CD4-positive, alpha-beta T cell treated with Interleukin-6 at 100 ng/mL for 8 hours (primary cell): Measurements from ENCODE around the gene NDUFB2.
"Not testable (repeated sequence)": the region's sequence is repeated elsewhere in the genome, so short reads cannot be mapped to it uniquely, and the experiment has no call there.

ENCODE experiments used
- DNase-seq: peaks from one replicate; pipeline ENCODE4 v3.0.0-alpha.2; 2020; ENCODE audit warnings: mixed read lengths, low spot score

NDUFB2 gene

GRCh38 chr7:140689199-140690152 lies 7.0 kb upstream of the NDUFB2 start:
- DNase-seq = no peak

DNA sequence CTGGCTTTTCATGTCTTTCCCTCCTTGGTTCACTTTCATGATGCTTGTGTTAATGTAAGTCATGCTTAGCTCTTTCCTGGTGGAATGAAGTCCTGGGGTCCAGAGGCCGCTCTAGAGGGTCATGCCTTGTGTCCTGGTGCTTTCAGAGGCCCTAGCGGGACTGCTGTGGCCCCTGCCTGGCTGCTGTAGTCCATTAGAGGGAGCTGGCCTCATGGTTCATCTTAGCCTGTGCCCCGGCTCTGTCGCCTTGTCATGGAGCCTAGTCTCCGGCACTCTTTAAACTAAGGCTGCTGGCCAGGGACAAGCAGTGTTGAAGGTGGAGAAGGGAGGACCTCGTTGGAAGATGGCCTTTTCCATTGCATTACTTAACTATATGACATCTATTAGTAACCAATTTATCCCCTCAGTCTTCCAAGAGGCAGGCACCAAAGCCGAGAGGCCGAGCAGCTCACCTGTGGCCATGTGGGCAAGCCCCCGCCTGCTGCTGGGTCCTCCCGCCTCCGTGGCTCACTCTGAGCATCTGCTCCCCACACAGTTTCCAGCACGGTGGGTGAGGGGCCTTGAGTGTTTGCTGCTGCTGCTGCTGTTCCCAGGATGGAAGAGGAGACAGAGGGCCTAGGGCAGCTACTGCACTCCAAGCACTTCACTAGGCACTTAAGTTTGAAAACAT lies 5.0 kb upstream of the NDUFB2 start:
- no peak for DNase-seq

GRCh38 chr7:140693849-140694248 lies 2.7 kb upstream of the NDUFB2 start:
- not testable (repeated sequence) for DNase-seq

DNA sequence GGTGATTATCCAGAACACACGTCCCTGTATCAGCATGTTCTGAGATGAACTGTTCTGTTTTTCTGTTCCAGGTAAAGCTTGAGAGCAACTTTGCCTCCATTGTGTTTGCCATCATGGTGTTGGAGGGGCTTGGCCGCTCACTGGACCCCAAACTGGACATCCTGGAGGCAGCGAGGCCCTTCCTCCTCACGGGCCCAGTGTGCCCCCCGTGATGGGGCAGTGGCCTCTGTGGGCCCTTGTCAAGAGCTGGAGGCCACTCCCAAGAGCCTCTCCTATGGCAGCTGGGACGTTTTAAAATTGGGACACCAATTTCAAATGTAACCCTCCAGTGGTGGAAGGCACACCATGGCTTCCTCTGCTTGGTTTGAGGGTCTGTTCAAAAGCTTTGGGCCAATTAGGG lies 1.9 kb upstream of the NDUFB2 start:
- DNase-seq = no peak

DNA sequence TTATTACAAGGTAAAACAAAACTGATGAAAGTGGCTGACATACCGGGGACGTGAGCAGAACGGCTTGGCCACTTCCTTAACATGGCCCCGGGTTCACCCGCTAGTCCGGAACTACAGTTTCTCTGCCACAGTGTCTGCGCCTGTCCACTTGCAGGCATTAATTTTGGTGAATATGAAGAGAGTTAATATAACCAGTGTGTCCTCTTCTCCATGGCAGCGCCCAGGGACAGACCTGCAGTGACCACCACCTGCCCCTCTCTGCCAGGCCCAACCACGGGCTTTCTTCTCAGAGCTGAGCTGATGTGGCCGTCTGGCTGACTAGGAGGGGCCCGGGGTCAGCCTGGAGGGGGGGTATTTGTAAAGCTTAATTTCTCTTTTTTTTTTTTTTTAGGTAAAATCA lies 1.1 kb upstream of the NDUFB2 start:
- DNase-seq = no peak

- peak; percentile 91 for DNase-seq
These were observed 356 bp upstream of the NDUFB2 start for GRCh38 chr7:140696024-140696679.

DNA sequence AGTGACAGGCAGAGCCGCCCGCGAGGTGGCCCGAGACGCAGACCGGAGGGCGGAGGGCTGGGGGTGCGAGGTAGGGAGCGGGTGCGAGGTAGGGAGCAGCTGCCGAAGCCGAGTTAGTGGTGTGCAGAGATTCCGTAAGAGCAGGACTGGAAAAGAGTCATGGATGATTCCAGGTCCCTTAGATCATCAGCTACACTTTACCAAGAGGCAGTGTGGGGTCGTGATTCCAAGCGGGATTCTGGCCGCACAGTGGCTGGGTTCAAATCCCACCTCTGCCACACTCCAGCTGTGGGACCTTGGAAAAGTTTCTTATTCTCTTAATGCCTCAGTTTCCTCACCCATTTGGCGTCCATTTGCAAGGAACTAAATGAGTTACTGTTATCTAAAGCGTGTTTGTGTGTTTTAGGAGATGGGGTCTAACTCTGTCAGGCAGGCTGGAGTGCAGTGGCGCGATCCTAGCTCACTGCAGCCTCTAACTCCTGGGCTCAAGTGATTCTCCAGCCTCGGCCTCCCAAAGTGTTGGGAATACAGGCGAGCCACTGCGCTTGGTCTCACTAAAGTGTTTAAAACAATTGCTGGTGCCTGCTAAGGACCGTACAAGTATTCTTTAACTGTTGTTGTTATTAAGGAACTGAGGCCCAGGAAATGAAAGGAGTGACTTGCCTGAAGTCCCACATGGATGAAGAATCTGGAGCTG lies 1.1 kb downstream of the NDUFB2 start:
- DNase-seq = no peak

DNA sequence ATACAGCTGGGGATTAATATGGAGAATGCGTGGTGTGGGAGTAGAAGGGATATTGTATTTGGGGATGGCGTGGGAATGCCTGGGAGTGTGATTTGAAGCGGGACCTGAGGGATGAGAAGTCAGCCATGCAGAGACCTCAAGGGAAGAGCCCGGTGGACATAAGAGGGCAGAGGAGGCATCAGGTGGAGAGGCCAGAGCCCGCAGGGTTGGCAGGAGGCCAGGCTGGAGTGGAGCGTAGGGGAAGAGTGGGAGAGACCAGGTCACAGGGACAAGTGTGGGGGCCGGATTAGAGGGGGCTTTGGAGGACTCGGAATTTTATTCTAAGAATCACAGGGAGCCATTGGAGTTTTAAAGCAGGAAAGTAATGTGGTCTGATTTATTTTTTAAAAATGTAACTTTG lies 2.0 kb downstream of the NDUFB2 start:
- DNase-seq = no peak

DNA sequence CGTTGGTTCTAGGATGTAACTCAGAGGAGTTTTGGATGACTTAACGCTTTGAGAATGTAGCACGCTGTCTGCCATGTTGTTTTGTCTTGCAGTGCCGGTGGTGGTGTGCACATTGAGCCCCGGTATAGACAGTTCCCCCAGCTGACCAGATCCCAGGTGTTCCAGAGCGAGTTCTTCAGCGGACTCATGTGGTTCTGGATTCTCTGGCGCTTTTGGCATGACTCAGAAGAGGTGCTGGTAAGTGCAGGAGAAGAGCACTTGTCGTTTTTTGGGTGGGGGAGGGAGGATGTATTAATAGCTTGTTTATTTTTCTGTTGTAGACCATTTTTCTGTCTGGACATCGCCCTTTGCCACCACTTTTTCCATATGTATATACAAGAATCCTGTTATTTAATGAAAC lies 6.3 kb downstream of the NDUFB2 start:
- no peak for DNase-seq

- DNase-seq = no peak
These were observed 7.7 kb downstream of the NDUFB2 start for GRCh38 chr7:140704205-140704604.

GRCh38 chr7:140707132-140707531 lies 10.6 kb downstream of the NDUFB2 start:
- no peak for DNase-seq

DNA sequence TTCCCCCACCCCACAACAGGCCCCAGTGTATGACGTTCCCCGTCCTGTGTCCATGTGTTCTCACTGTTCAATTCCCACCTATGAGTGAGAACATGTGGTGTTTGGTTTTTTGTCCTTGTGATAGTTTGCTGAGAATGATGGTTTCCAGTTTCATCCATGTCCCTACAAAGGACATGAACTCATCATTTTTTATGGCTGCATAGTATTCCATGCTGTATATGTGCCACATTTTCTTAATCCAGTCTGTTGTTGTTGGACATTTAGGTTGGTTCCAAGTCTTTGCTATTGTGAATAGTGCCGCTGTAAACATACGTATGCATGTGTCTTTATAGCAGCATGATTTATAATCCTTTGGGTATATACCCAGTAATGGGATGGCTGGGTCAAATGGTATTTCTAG lies 12.3 kb downstream of the NDUFB2 start:
- DNase-seq = not testable (repeated sequence)

GRCh38 chr7:140712392-140712791 lies 15.9 kb downstream of the NDUFB2 start:
- not testable (repeated sequence) for DNase-seq

GRCh38 chr7:140714331-140715040 lies 18.0 kb downstream of the NDUFB2 start:
- DNase-seq = no peak

- DNase-seq = no peak
These were observed 23.2 kb downstream of the NDUFB2 start for GRCh38 chr7:140719721-140720120.

DNA sequence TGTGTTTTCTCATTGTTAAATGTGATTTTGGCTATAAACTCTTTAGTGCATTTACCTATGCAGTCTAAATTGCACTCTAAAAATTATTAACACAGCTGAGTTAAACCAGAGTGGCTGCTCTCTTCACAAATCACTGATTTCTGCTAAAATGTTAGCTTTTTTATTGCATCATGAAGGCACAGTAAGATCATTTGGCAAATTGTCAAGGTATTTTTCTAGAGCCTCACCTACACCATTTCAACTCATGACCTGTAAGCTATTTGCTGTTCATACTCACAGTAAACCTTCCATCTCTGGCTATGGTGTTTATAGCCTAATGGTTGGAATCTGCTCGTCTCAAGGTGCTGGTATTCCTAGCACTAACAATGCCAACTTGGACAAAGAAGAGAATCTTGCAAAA lies 25.7 kb downstream of the NDUFB2 start:
- no peak for DNase-seq

GRCh38 chr7:140723006-140723405 lies 26.5 kb downstream of the NDUFB2 start:
- DNase-seq = peak; percentile 60

GRCh38 chr7:140723574-140723973 lies 27.1 kb downstream of the NDUFB2 start:
- DNase-seq = no peak

- no peak for DNase-seq
These were observed 28.2 kb downstream of the NDUFB2 start for GRCh38 chr7:140724706-140725105.

DNA sequence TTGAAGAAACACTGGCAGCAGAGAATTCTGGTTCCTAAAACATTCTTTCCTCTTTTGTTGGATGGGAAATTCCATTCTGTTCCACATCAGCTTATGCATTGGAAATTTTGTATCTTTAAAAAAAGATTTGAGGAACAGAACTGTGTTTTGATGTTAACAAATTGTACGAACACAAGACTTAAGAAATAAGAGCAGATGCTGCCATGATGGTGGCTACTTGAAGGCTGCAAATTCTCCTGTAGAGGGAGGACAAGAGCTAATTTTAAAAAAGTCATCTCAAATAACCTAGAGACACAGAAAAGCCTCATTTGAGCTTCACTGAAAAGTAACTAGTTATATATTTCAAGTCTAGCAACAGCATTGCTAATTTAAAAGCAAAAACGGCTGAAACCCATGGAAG lies 29.8 kb downstream of the NDUFB2 start:
- no peak for DNase-seq

- no peak for DNase-seq
These were observed 35.9 kb downstream of the NDUFB2 start for GRCh38 chr7:140732416-140732815.

DNA sequence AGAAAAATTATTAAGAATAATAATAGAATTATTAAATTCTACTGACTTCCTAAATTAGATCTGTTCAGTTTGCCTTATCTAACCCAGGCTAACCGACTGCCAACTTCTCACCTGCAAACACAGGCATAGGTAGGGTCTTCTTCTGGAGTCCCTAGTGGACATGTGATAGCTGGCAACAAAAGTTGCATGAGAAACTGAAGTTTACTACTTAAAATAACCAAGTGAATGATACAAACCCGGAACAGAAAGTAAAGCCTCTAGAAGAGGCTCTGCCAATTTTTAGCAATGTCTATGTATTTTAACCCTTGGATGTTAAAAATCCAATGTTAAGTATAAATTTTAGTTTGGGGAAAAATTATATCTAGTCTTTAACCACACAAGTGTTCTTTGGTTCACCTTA lies 37.6 kb downstream of the NDUFB2 start:
- DNase-seq = no peak
